WTC11 (cell line): Measurements from ENCODE around the gene A2ML1. TPM values are rescaled to one million over a fixed set of nuclear protein-coding genes. Genes with fewer than 3 reads are reported as not detected.

Source experiments
- ATAC-seq: fragments of 200-7000 bp; cut with Tn5 transposase; 2 replicates; pipeline ENCODE4 v1.10.0; 2021; ENCODE audit warnings: mild to moderate bottlenecking, moderate library complexity
- CTCF ChIA-PET: fragments of 300-600 bp; sonication (Branson Sonifier 250); formaldehyde crosslinking; loops from one replicate; lab custom pipeline; 2021; ENCODE audit warnings: antibody characterized with exemption; lab: Charles Lee
- POLR2A ChIA-PET: fragments of 350-600 bp; sonication (Branson Sonifier 250); formaldehyde crosslinking; loops from one replicate; lab custom pipeline; 2021; ENCODE audit warnings: antibody characterized with exemption; lab: Charles Lee
- DNase-seq: peaks from one replicate; pipeline ENCODE4 v3.0.0; 2021; ENCODE audit warnings: low spot score
- H3K27ac Mint-ChIP-seq: 2 replicates; pipeline ENCODE4 v1.8.0; 2021; ENCODE audit warnings: mixed read lengths
- H3K27me3 Mint-ChIP-seq: 2 replicates; pipeline ENCODE4 v1.8.0; 2021; ENCODE audit warnings: low read depth, mild to moderate bottlenecking, moderate library complexity, mixed read lengths
- H3K36me3 Mint-ChIP-seq: 2 replicates; pipeline ENCODE4 v1.8.0; 2021; ENCODE audit warnings: mixed read lengths
- H3K4me1 Mint-ChIP-seq: 2 replicates; pipeline ENCODE4 v1.8.0; 2022; ENCODE audit warnings: mixed read lengths
- H3K4me3 Mint-ChIP-seq: 2 replicates; pipeline ENCODE4 v1.8.0; 2021; ENCODE audit warnings: mild to moderate bottlenecking, moderate library complexity, mixed read lengths
- H3K9me3 Mint-ChIP-seq: 2 replicates; pipeline ENCODE4 v1.8.0; 2021; ENCODE audit warnings: mixed read lengths
- FOXP1 ChIP-seq: sonication (generic); formaldehyde crosslinking; IDR thresholded peaks from 2 replicates; pipeline ENCODE4 v1.8.0; 2022; ENCODE audit warnings: missing genetic modification reagents, mild to moderate bottlenecking, moderate library complexity, borderline replicate concordance
- NR3C1 ChIP-seq: sonication (generic); formaldehyde crosslinking; conservative IDR thresholded peaks from 2 replicates; pipeline ENCODE4 v1.8.1; 2023; ENCODE audit warnings: low read depth, mild to moderate bottlenecking, missing genetic modification reagents
- SP1 ChIP-seq: sonication (generic); formaldehyde crosslinking; conservative IDR thresholded peaks from 2 replicates; pipeline ENCODE4 v1.8.1; 2022; ENCODE audit warnings: missing genetic modification reagents
- total RNA-seq: library from RNA; stranded (reverse); gene quantifications from 3 replicates; pipeline ENCODE4 v1.2.3, GENCODE V29; 2021
- TF ChIP-seq, protein P1 (sequence below): sonication (generic); formaldehyde crosslinking; IDR thresholded peaks from 2 replicates; pipeline ENCODE4 v1.8.1; 2022; ENCODE audit warnings: mild to moderate bottlenecking, moderate library complexity, missing genetic modification reagents
- TF ChIP-seq, protein P2 (sequence below): sonication (generic); formaldehyde crosslinking; IDR thresholded peaks from 2 replicates; pipeline ENCODE4 v1.8.1; 2022; ENCODE audit warnings: low read depth, mild to moderate bottlenecking, moderate library complexity, missing genetic modification reagents, borderline replicate concordance
- TF ChIP-seq, protein P3 (sequence below): fragments of 200-600 bp; IDR thresholded peaks from 2 replicates; pipeline ENCODE4 v1.8.0; 2022; ENCODE audit warnings: antibody characterized with exemption
- TF ChIP-seq, protein P4 (sequence below): sonication (generic); formaldehyde crosslinking; IDR thresholded peaks from 2 replicates; pipeline ENCODE4 v1.8.1; 2022; ENCODE audit warnings: low read depth, missing genetic modification reagents, borderline replicate concordance
- TF ChIP-seq, protein P5 (sequence below): sonication (generic); formaldehyde crosslinking; IDR thresholded peaks from 2 replicates; pipeline ENCODE4 v1.8.0; 2023; ENCODE audit warnings: mild to moderate bottlenecking, missing genetic modification reagents

The A2ML1 gene
- total RNA-seq, 1 experiment from 2014 or later, result 10.5 TPM

DNA sequence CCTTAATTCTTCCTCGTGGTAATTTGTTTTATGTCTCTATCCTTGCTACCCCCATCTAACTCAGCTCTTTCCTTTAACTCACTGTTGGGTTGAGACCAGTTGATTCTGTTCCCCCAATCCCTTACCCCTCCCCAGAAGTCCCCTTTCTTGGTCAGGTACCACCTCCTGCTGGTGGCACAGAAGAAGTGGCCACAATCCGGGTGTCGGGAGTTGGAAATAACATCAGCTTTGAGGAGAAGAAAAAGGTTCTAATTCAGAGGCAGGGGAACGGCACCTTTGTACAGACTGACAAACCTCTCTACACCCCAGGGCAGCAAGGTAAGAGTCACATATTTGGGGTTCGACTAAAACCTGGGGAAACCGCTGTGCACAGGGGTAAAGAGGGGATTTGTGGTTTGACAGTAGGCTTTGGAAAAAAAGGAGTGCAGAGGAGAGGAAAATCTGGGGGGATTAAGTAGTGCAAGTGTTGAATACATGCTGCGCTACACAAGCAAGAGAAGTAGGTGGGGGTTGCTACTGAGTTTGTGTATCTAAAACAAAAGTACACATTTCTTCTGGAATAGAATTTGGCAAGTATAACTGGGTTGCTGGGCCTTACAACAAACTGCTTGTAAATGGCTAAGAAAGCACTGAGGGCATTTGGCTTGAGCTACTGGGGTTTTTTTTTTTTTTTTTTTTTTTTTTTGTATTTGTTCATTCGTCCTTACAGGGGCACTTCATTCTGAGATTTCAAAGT lies 1.3 kb downstream of the A2ML1 start:
- peaks cover 60% of the 10 kb centered on the region for H3K4me1 Mint-ChIP-seq
- H3K27me3 Mint-ChIP-seq, result no peaks in the 10 kb centered on the region; the same call in 1 of the 2 replicates
- peak overlapping the region; percentile 64 for H3K4me3 Mint-ChIP-seq
- H3K36me3 Mint-ChIP-seq, result peaks cover 38% of the 10 kb centered on the region
- peak overlapping the region; percentile 90 for H3K27ac Mint-ChIP-seq
- ChIA-PET POLR2A (interaction anchor here (0.6 to 1.3 kb wide), 8 partner anchors 10 to 168 kb away, joined by 3 to 10 read pairs (median 6); no protein-coding TSS in a partner anchor), CTCF (interaction anchor here (0.6 to 3.0 kb wide), 65 partner anchors 9 to 324 kb away, joined by 3 to 65 read pairs (median 6); partner anchors contain the start of genes AICDA, CLEC4E, M6PR and PHC1)
- peak; percentile 79 for DNase-seq
- TF ChIP-seq, protein P1, sequence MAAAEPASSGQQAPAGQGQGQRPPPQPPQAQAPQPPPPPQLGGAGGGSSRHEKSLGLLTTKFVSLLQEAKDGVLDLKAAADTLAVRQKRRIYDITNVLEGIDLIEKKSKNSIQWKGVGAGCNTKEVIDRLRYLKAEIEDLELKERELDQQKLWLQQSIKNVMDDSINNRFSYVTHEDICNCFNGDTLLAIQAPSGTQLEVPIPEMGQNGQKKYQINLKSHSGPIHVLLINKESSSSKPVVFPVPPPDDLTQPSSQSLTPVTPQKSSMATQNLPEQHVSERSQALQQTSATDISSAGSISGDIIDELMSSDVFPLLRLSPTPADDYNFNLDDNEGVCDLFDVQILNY, result no peak
- TF ChIP-seq, protein P2, sequence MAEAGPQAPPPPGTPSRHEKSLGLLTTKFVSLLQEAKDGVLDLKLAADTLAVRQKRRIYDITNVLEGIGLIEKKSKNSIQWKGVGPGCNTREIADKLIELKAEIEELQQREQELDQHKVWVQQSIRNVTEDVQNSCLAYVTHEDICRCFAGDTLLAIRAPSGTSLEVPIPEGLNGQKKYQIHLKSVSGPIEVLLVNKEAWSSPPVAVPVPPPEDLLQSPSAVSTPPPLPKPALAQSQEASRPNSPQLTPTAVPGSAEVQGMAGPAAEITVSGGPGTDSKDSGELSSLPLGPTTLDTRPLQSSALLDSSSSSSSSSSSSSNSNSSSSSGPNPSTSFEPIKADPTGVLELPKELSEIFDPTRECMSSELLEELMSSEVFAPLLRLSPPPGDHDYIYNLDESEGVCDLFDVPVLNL (CRISPR knock-in tag), result no peak
- TF ChIP-seq FOXP1 (CRISPR knock-in tag), result no peak
- TF ChIP-seq, protein P3, sequence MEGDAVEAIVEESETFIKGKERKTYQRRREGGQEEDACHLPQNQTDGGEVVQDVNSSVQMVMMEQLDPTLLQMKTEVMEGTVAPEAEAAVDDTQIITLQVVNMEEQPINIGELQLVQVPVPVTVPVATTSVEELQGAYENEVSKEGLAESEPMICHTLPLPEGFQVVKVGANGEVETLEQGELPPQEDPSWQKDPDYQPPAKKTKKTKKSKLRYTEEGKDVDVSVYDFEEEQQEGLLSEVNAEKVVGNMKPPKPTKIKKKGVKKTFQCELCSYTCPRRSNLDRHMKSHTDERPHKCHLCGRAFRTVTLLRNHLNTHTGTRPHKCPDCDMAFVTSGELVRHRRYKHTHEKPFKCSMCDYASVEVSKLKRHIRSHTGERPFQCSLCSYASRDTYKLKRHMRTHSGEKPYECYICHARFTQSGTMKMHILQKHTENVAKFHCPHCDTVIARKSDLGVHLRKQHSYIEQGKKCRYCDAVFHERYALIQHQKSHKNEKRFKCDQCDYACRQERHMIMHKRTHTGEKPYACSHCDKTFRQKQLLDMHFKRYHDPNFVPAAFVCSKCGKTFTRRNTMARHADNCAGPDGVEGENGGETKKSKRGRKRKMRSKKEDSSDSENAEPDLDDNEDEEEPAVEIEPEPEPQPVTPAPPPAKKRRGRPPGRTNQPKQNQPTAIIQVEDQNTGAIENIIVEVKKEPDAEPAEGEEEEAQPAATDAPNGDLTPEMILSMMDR, result peak; percentile 76
- TF ChIP-seq SP1, result no peak
- peaks cover 20% of the 10 kb centered on the region for H3K9me3 Mint-ChIP-seq
- ATAC-seq, result peak; percentile 65

DNA sequence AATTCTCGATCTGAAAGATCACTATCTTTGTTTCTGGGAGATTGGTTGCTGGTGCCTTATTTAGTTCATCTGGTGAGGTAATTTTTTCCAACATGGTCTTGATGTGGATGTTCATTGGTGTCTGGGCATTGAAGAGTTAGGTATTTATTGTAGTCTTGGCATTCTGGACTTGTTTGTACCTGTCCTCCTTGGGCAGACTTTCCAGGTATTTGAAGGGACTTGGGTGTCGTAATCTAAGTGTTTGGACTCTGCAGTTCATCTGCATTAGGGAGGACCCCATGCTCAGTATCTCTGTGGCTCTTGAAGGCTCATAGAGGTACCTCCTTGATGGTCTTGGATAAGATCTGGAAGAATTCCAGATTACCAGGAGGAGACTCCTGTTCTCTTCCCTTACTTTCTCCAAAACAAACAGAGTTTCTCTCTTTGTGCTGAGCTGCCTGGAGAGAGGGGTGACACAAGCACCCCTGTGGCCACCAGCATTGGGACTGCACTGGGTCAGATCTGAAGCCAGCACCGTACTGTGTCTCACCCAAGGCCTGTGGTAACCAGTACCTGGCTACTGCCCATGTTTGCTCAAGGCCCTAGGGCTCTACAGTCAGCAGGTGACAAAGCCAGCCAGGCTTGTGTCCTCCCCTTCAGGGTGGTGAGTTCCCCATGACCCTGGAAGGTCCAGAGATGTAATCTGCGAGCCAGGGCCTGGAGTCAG lies 5.3 kb downstream of the A2ML1 start:
- H3K36me3 Mint-ChIP-seq, result peaks cover 32% of the 10 kb centered on the region
- no peak for ATAC-seq
- TF ChIP-seq, protein P4, sequence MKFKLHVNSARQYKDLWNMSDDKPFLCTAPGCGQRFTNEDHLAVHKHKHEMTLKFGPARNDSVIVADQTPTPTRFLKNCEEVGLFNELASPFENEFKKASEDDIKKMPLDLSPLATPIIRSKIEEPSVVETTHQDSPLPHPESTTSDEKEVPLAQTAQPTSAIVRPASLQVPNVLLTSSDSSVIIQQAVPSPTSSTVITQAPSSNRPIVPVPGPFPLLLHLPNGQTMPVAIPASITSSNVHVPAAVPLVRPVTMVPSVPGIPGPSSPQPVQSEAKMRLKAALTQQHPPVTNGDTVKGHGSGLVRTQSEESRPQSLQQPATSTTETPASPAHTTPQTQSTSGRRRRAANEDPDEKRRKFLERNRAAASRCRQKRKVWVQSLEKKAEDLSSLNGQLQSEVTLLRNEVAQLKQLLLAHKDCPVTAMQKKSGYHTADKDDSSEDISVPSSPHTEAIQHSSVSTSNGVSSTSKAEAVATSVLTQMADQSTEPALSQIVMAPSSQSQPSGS (CRISPR knock-in tag), result no peak
- TF ChIP-seq, protein P5, sequence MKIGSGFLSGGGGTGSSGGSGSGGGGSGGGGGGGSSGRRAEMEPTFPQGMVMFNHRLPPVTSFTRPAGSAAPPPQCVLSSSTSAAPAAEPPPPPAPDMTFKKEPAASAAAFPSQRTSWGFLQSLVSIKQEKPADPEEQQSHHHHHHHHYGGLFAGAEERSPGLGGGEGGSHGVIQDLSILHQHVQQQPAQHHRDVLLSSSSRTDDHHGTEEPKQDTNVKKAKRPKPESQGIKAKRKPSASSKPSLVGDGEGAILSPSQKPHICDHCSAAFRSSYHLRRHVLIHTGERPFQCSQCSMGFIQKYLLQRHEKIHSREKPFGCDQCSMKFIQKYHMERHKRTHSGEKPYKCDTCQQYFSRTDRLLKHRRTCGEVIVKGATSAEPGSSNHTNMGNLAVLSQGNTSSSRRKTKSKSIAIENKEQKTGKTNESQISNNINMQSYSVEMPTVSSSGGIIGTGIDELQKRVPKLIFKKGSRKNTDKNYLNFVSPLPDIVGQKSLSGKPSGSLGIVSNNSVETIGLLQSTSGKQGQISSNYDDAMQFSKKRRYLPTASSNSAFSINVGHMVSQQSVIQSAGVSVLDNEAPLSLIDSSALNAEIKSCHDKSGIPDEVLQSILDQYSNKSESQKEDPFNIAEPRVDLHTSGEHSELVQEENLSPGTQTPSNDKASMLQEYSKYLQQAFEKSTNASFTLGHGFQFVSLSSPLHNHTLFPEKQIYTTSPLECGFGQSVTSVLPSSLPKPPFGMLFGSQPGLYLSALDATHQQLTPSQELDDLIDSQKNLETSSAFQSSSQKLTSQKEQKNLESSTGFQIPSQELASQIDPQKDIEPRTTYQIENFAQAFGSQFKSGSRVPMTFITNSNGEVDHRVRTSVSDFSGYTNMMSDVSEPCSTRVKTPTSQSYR (CRISPR knock-in tag), result no peak
- TF ChIP-seq NR3C1 (CRISPR knock-in tag), result no peak
- TF ChIP-seq, protein P3, result no peak
- ChIA-PET POLR2A (interaction anchor here (1.5 kb wide), 1 partner anchor 33 kb away, joined by 3 read pairs; no protein-coding TSS in a partner anchor), CTCF (interaction anchor here (1.0 to 2.3 kb wide), 5 partner anchors 33 to 147 kb away, joined by 3 to 10 read pairs (median 6); partner anchors contain the start of genes M6PR and PHC1)
- H3K27ac Mint-ChIP-seq, result peak overlapping the region; percentile 8
- peaks cover 63% of the 10 kb centered on the region for H3K4me1 Mint-ChIP-seq
- H3K4me3 Mint-ChIP-seq, result no peak overlapping the region
- no peaks in the 10 kb centered on the region; the same call in 1 of the 2 replicates for H3K27me3 Mint-ChIP-seq
- DNase-seq, result no peak
- peaks cover 20% of the 10 kb centered on the region for H3K9me3 Mint-ChIP-seq
